Choroid plexus epithelial cell (primary cell): ENCODE data around the gene SP5.
A peak's percentile ranks its signal among the peaks of the same experiment; 100 is the strongest.
"Not testable (repeated sequence)": the region's sequence is repeated elsewhere in the genome, so short reads cannot be mapped to it uniquely, and the experiment has no call there.

ENCODE experiments used
- DNase-seq: peaks from one replicate; pipeline ENCODE4 v3.0.0-alpha.2; 2010; ENCODE audit warnings: low read depth
- H3K4me3 ChIP-seq: 2 replicates; pipeline ENCODE4 v1.5.1; 2011; ENCODE audit warnings: low read depth, mild to moderate bottlenecking, control low read depth, low read length, moderate library complexity
- TF ChIP-seq, protein P1 (sequence below): conservative IDR thresholded peaks from 2 replicates; pipeline ENCODE4 v1.5.1; 2011; ENCODE audit warnings: low read depth, mild to moderate bottlenecking, control low read depth, inconsistent platforms, low read length, moderate library complexity

SP5 gene

DNA sequence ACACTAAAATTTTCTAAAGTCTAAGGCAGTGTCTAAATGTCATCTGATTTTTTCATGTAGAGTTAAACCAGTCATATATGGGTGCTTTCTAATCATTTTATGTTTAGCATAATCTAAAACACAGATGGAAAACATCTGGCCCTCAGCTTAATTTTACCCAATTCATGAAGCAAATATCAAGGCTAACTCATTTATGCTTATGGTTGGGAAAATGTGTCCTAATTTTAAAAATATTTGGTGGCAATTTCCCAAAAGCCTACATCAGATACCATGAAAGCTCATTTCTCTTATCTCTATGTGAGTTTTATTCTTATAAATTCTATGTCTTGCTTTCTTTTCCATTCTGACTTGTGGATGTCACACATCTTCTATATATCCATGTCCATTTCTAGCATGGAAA lies 7.2 kb downstream of the SP5 start:
- TF ChIP-seq, protein P1, sequence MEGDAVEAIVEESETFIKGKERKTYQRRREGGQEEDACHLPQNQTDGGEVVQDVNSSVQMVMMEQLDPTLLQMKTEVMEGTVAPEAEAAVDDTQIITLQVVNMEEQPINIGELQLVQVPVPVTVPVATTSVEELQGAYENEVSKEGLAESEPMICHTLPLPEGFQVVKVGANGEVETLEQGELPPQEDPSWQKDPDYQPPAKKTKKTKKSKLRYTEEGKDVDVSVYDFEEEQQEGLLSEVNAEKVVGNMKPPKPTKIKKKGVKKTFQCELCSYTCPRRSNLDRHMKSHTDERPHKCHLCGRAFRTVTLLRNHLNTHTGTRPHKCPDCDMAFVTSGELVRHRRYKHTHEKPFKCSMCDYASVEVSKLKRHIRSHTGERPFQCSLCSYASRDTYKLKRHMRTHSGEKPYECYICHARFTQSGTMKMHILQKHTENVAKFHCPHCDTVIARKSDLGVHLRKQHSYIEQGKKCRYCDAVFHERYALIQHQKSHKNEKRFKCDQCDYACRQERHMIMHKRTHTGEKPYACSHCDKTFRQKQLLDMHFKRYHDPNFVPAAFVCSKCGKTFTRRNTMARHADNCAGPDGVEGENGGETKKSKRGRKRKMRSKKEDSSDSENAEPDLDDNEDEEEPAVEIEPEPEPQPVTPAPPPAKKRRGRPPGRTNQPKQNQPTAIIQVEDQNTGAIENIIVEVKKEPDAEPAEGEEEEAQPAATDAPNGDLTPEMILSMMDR, result no peak
- DNase-seq, result no peak
- H3K4me3 ChIP-seq, result no peak overlapping the region

DNA sequence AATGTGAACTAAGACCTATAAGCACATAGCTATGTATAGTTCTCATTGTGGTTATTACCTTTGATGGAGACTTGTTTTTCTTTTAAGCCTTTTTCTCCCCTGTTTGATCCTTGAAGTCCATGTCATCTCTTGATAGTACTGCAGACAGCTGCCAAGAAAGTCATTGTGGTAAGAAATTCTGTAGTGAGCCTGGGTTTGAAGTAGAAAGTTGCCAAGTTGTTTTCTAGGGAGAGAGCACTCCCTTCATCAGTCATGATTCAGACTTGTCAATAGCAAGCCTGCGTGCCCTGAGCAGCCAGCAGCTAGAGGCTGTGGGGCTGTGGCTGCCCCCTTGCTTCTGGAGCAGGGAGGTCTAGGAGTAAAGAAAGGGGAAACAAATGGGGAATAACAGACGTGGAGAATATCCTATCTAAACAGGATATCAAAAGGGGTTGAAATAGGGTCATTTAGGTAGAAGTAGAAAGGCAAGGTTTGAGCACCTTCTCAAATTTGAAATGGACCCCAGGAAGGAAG lies 8.4 kb downstream of the SP5 start:
- no peak overlapping the region for H3K4me3 ChIP-seq
- no peak for DNase-seq
- TF ChIP-seq, protein P1, result no peak

DNA sequence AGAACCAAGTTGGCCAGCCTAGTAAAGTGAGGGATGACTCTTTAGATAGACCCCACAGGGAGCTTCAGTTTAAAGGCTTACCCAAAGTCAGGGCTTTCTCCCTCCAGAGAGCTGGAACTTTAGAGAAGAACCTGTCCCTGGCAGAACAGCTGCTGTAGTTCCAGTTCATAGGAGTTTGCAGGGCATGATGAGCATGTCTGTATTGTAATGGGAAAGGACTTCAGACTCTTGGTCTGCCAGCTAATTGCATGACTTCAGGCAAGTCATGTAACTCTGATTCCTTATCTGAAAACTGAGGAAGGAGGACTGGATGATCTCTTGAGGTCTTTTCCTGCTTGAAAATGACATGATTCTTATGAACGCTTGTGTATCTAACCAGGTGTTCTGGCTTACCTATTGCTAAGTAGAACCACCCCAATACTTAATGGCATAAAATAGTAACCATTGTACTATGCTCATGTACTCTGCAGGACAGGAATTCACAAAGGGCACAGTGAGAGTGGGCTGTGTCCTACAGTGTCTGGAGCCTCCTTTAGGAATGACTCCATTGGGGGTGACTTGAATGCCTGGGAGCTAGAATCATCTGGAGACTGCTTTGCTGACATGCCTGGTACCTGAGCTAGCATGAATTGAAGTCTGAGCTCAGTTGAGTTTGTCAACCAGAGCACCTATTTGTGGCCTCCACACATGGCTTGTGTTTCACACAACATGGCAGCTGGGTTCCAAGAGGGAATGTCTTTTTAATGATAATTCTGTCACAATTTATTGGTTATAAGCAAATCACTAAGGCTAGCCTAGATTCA lies 18.9 kb downstream of the SP5 start:
- TF ChIP-seq, protein P1, result no peak
- DNase-seq, result no peak
- no peak overlapping the region for H3K4me3 ChIP-seq

DNA sequence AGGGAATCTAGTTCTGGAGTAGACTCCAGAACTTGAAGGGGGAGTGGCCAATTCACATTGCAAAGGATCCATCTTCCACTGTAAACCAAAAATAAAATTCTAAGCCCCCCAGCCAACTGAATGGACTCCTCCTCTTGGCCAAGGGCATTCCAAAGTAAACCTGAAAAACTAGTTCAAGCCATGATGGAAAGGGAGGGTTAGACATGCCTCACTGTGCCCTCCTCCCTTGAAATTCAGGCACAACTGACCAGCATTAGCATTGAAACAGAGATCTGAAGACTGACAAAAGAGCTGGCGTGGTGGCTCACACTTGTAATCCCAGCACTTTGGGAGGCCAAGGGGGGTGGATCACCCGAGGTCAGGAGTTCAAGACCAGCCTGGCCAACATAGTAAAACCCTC lies 19.5 kb downstream of the SP5 start:
- DNase-seq, H3K4me3 ChIP-seq: not testable (repeated sequence)

DNA sequence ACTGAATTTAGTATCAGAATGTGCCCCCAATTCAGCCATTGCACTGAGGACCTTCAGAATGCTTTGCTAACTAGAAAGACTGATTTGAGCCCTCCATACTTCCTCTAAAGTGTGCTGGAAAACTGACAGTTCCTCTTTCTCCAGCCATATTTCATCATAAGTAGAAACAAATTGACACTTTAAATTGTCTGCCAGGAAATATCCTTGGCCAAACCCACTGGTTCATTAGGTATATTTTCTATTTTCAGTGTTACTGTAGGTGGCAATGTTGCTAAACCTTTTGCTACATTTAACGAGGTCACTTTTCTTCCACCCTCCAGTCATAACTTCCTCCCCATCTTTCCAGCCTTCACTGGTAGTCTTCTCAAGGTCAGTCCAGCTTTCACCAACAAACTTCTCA lies 21.5 kb downstream of the SP5 start:
- H3K4me3 ChIP-seq, result no peak overlapping the region
- no peak for DNase-seq
- TF ChIP-seq, protein P1, result no peak

DNA sequence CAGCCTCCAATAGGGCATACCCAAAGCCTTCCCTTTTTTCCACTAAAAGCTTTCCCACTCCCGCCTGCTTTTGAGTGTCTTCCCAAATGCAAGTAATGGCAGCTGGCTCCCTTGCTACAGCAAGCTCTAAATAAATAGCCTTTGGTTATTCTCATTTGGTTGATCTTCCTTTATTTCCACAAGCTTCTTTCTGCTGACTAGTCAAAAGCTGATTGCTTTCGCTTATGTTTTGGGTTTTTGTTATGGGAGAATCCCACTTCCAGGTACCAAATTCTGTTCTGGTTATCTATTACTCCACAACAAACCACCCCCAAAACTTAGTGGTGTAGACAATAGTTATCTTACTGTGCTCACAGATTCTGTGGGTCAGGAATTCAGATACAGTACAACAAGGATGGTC lies 22.3 kb downstream of the SP5 start:
- H3K4me3 ChIP-seq, result no peak overlapping the region
- no peak for DNase-seq
- TF ChIP-seq, protein P1, result no peak

DNA sequence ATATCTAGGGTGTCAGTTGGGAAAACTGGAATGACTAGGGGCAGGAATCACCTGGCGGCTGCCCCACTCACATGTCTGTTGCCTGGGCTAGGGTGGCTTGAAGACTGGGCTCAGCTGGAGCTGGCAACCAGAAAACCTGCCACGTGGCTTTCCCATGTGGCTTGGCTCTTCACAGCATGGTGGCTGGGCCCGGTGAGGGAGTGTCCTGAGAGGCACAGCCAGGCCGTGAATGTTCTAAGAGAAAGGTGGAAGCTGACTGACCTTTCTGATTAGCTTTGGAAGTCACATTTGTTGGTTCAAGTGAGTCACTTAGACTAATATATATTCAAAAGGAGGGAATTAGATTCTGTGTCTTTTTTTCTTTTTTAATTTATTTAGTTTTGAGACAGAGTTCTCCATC lies 22.7 kb downstream of the SP5 start:
- peak; percentile 13 for DNase-seq
- TF ChIP-seq, protein P1, result no peak
- H3K4me3 ChIP-seq, result no peak overlapping the region
